ENCODE data around the gene ATN1. TPM values are rescaled to one million over a fixed set of nuclear protein-coding genes. Genes with fewer than 3 reads are reported as not detected.
A peak's percentile ranks its signal among the peaks of the same experiment; 100 is the strongest.

Gene ATN1
- total RNA-seq, 1 donor from 2014 or later, result 144 TPM

GRCh38 chr12:6943389-6943721 is 15.6 kb downstream of the ATN1 start:
- Mint-ChIP-seq H3K9me3 (ENCODE audit: unreplicated experiment) (no peaks in the 10 kb centered on the region), H3K4me3 (ENCODE audit: unreplicated experiment) (peak overlapping the region; percentile 96), H3K27me3 (ENCODE audit: unreplicated experiment) (peaks cover 42% of the 10 kb centered on the region), H3K4me1 (ENCODE audit: unreplicated experiment) (peaks cover 43% of the 10 kb centered on the region), H3K27ac (ENCODE audit: unreplicated experiment) (peak overlapping the region; percentile 97), H3K36me3 (ENCODE audit: low read depth, unreplicated experiment) (peaks cover 22% of the 10 kb centered on the region)
- DNase-seq (ENCODE audit: low spot score), result peak; percentile 63
- no peak for TF ChIP-seq CTCF (IDR thresholded peaks at IDR 0.05; ENCODE audit: unreplicated experiment)

GRCh38 chr12:6943722-6944380 is 16.1 kb downstream of the ATN1 start, which contains the start of the genes C12orf57 and RNU7-1:
Gene C12orf57 (plus strand): TSS chr12:6944022. CDS start chr12:6944122, 100 bp downstream.
Gene RNU7-1 (plus strand): TSS chr12:6943816.
- peaks cover 23% of the 10 kb centered on the region for H3K36me3 Mint-ChIP-seq (ENCODE audit: low read depth, unreplicated experiment)
- H3K9me3 Mint-ChIP-seq (ENCODE audit: unreplicated experiment), result no peaks in the 10 kb centered on the region
- peaks cover 42% of the 10 kb centered on the region for H3K27me3 Mint-ChIP-seq (ENCODE audit: unreplicated experiment)
- H3K27ac Mint-ChIP-seq (ENCODE audit: unreplicated experiment), result peak within 1 kb of the TSS; percentile 97
- no peak for TF ChIP-seq CTCF (IDR thresholded peaks at IDR 0.05; ENCODE audit: unreplicated experiment)
- peaks cover 43% of the 10 kb centered on the region for H3K4me1 Mint-ChIP-seq (ENCODE audit: unreplicated experiment)
- H3K4me3 Mint-ChIP-seq (ENCODE audit: unreplicated experiment), result peak within 1 kb of the TSS; percentile 96
- peak; percentile 67 for DNase-seq (ENCODE audit: low spot score)

- peaks cover 36% of the 10 kb centered on the region for H3K27me3 Mint-ChIP-seq (ENCODE audit: unreplicated experiment)
- H3K4me1 Mint-ChIP-seq (ENCODE audit: unreplicated experiment), result peaks cover 36% of the 10 kb centered on the region
- peak; percentile 91 for DNase-seq (ENCODE audit: low spot score)
- peak overlapping the region; percentile 97 for H3K27ac Mint-ChIP-seq (ENCODE audit: unreplicated experiment)
- peak overlapping the region; percentile 96 for H3K4me3 Mint-ChIP-seq (ENCODE audit: unreplicated experiment)
- H3K36me3 Mint-ChIP-seq (ENCODE audit: low read depth, unreplicated experiment), result peaks cover 16% of the 10 kb centered on the region
- no peaks in the 10 kb centered on the region for H3K9me3 Mint-ChIP-seq (ENCODE audit: unreplicated experiment)
- TF ChIP-seq CTCF (IDR thresholded peaks at IDR 0.05; ENCODE audit: unreplicated experiment), result peak; percentile 80
Measured at GRCh38 chr12:6944381-6945186, 16.8 kb downstream of the ATN1 start.

GRCh38 chr12:6945613-6946012 is 17.9 kb downstream of the ATN1 start:
- no peaks in the 10 kb centered on the region for H3K9me3 Mint-ChIP-seq (ENCODE audit: unreplicated experiment)
- DNase-seq (ENCODE audit: low spot score), result no peak
- peak overlapping the region; percentile 53 for H3K27ac Mint-ChIP-seq (ENCODE audit: unreplicated experiment)
- TF ChIP-seq CTCF (IDR thresholded peaks at IDR 0.05; ENCODE audit: unreplicated experiment), result no peak
- peaks cover 31% of the 10 kb centered on the region for H3K4me1 Mint-ChIP-seq (ENCODE audit: unreplicated experiment)
- peaks cover 35% of the 10 kb centered on the region for H3K27me3 Mint-ChIP-seq (ENCODE audit: unreplicated experiment)
- peak overlapping the region; percentile 44 for H3K4me3 Mint-ChIP-seq (ENCODE audit: unreplicated experiment)
- peaks cover 12% of the 10 kb centered on the region for H3K36me3 Mint-ChIP-seq (ENCODE audit: low read depth, unreplicated experiment)

Data from endothelial cell (in vitro differentiated cells).